KMS-11 (cell line): Measurements from ENCODE around the gene RAB37.
A peak's percentile ranks its signal among the peaks of the same experiment; 100 is the strongest.

Experiments used
- H2AFZ ChIP-seq: fragments of 200-600 bp; sonication (generic); 2 replicates; pipeline ENCODE4 v1.6.1; 2016; ENCODE audit warnings: antibody characterized with exemption, mixed run types, low read depth
- H3K27ac ChIP-seq: fragments of 200-600 bp; sonication (generic); 2 replicates; pipeline ENCODE4 v1.6.1; 2016; ENCODE audit warnings: mild to moderate bottlenecking, mixed run types
- H3K27me3 ChIP-seq: fragments of 200-600 bp; sonication (generic); 2 replicates; pipeline ENCODE4 v1.6.1; 2017; ENCODE audit warnings: mild to moderate bottlenecking, low read depth, mixed run types, moderate library complexity; ENCODE audit not compliant: insufficient read depth
- H3K36me3 ChIP-seq: fragments of 200-600 bp; sonication (generic); 2 replicates; pipeline ENCODE4 v1.6.1; 2017; ENCODE audit warnings: mild to moderate bottlenecking, mixed run types; ENCODE audit not compliant: insufficient read depth
- H3K4me1 ChIP-seq: fragments of 200-600 bp; sonication (generic); 2 replicates; pipeline ENCODE4 v1.6.1; 2016; ENCODE audit warnings: mild to moderate bottlenecking, low read depth, mixed run types; ENCODE audit not compliant: poor library complexity, severe bottlenecking
- H3K4me2 ChIP-seq: fragments of 200-600 bp; sonication (generic); 2 replicates; pipeline ENCODE4 v1.7.0; 2016; ENCODE audit warnings: mild to moderate bottlenecking, mixed run types
- H3K4me3 ChIP-seq: fragments of 200-600 bp; sonication (generic); IDR thresholded peaks from 2 replicates; pipeline ENCODE4 v1.6.1; 2017; ENCODE audit warnings: low read depth, low read length, mixed read lengths; ENCODE audit not compliant: insufficient read depth
- H3K79me2 ChIP-seq: fragments of 200-600 bp; sonication (generic); 2 replicates; pipeline ENCODE4 v1.6.1; 2016; ENCODE audit warnings: low read depth, mixed run types; ENCODE audit not compliant: insufficient read depth
- H3K9ac ChIP-seq: fragments of 200-600 bp; sonication (generic); 2 replicates; pipeline ENCODE4 v1.6.1; 2016; ENCODE audit warnings: mild to moderate bottlenecking, mixed run types
- H4K20me1 ChIP-seq: fragments of 200-600 bp; sonication (generic); 2 replicates; pipeline ENCODE4 v1.6.1; 2016; ENCODE audit warnings: mild to moderate bottlenecking, mixed run types; ENCODE audit not compliant: insufficient read depth
- CTCF ChIP-seq: fragments of 200-600 bp; sonication (generic); conservative IDR thresholded peaks from 2 replicates; pipeline ENCODE4 v1.6.1; 2017; ENCODE audit warnings: low read depth, mild to moderate bottlenecking, antibody characterized with exemption, low read length, moderate library complexity, mixed read lengths

The RAB37 gene

GRCh38 chr17:74769856-74770497 is 32.9 kb downstream of the RAB37 start:
- no peak overlapping the region for H3K4me3 ChIP-seq
- H3K36me3 ChIP-seq: no peaks in the 10 kb centered on the region; the same call in 1 of the 2 replicates

GRCh38 chr17:74770498-74771318 is 33.7 kb downstream of the RAB37 start:
- H3K27ac ChIP-seq: peak overlapping the region; percentile 8; the same call in 1 of the 2 replicates
- peak; percentile 85 for TF ChIP-seq CTCF
- H4K20me1 ChIP-seq: peaks cover 2% of the 10 kb centered on the region; the same call in 1 of the 2 replicates
- no peaks in the 10 kb centered on the region; the same call in 1 of the 2 replicates for H3K36me3 ChIP-seq
- peaks cover 47% of the 10 kb centered on the region for H3K4me1 ChIP-seq
- H3K9ac ChIP-seq: no peak overlapping the region
- H3K4me3 ChIP-seq: no peak overlapping the region
- H3K79me2 ChIP-seq: peaks cover 47% of the 10 kb centered on the region
- H3K4me2 ChIP-seq: no peak overlapping the region
- H2AFZ ChIP-seq: no peak overlapping the region
- H3K27me3 ChIP-seq: no peaks in the 10 kb centered on the region

More at GRCh38 chr17:74769856-74770497, 32.9 kb downstream of the RAB37 start:
- Histone ChIP-seq H2AFZ (no peak overlapping the region), H3K79me2 (peaks cover 46% of the 10 kb centered on the region), H3K4me1 (peaks cover 46% of the 10 kb centered on the region), H3K4me2 (no peak overlapping the region), H3K9ac (no peak overlapping the region), H4K20me1 (peaks cover 2% of the 10 kb centered on the region; the same call in 1 of the 2 replicates), H3K27me3 (no peaks in the 10 kb centered on the region), H3K27ac (peak overlapping the region; percentile 8; the same call in 1 of the 2 replicates)
- no peak for TF ChIP-seq CTCF

GRCh38 chr17:74771319-74771914 is 34.4 kb downstream of the RAB37 start:
- H3K36me3 ChIP-seq: no peaks in the 10 kb centered on the region; the same call in 1 of the 2 replicates
- H3K4me1 ChIP-seq: peaks cover 41% of the 10 kb centered on the region
- H3K27me3 ChIP-seq: no peaks in the 10 kb centered on the region
- H2AFZ ChIP-seq: no peak overlapping the region
- no peak overlapping the region for H3K4me2 ChIP-seq
- H3K4me3 ChIP-seq: no peak overlapping the region
- no peaks in the 10 kb centered on the region for H4K20me1 ChIP-seq
- no peak for TF ChIP-seq CTCF
- H3K79me2 ChIP-seq: peaks cover 44% of the 10 kb centered on the region
- H3K27ac ChIP-seq: peak overlapping the region; percentile 8; the same call in 1 of the 2 replicates
- no peak overlapping the region for H3K9ac ChIP-seq

- no peak for TF ChIP-seq CTCF
- no peak overlapping the region for H3K4me2 ChIP-seq
- no peak overlapping the region for H3K4me3 ChIP-seq
- H3K79me2 ChIP-seq: peaks cover 42% of the 10 kb centered on the region
- H3K9ac ChIP-seq: no peak overlapping the region
- no peaks in the 10 kb centered on the region for H4K20me1 ChIP-seq
- H3K4me1 ChIP-seq: peaks cover 42% of the 10 kb centered on the region
- H2AFZ ChIP-seq: no peak overlapping the region
- no peaks in the 10 kb centered on the region for H3K27me3 ChIP-seq
- H3K36me3 ChIP-seq: no peaks in the 10 kb centered on the region; the same call in 1 of the 2 replicates
- no peak overlapping the region for H3K27ac ChIP-seq
Measured at GRCh38 chr17:74772053-74772452, 35.0 kb downstream of the RAB37 start.
